Endothelial cell of umbilical vein (primary cell): Measurements from ENCODE around the gene MESD. TPM values are rescaled to one million over a fixed set of nuclear protein-coding genes. Genes with fewer than 3 reads are reported as not detected.

Source experiments
- BruUV-seq: library from RNA; stranded (reverse); fragments of 400-500 nt; replicated peaks from 2 replicates; lab custom pipeline; 2021; lab: Mats Ljungman, UMichigan
- CTCF ChIA-PET: fragments of 300-600, 350-600 bp; sonication (Branson Sonifier 250); formaldehyde crosslinking; loops from one replicate; lab custom pipeline; 2021; ENCODE audit warnings: antibody characterized with exemption, inconsistent platforms; lab: Charles Lee
- POLR2A ChIA-PET: fragments of 300-600, 350-600 bp; sonication (Branson Sonifier 250); formaldehyde crosslinking; loops from one replicate; lab custom pipeline; 2021; ENCODE audit warnings: antibody characterized with exemption, inconsistent platforms; lab: Charles Lee
- DNase-seq: peaks from one replicate; pipeline ENCODE4 v3.0.0-alpha.2; 2011; ENCODE audit warnings: low read depth, low spot score
- FAIRE-seq: peaks from 2 replicates; lab custom pipeline; 2011; peaks lifted over from hg19 to GRCh38; lab: Jason Lieb, UNC
- H2AFZ ChIP-seq: 2 replicates; pipeline ENCODE4 v1.6.0; 2012; ENCODE audit warnings: low read depth, low read length, control low read depth, inconsistent platforms
- H3K27ac ChIP-seq: 2 replicates; pipeline ENCODE4 v1.5.1; 2011; ENCODE audit warnings: low read depth, mild to moderate bottlenecking, control low read depth, low read length, moderate library complexity; ENCODE audit not compliant: insufficient read depth
- H3K27me3 ChIP-seq, 2 experiments: 2 replicates each; pipeline versions ENCODE4 v1.6.0 to v1.6.1; 2011; ENCODE audit warnings: low read length in 2 of 2, mixed read lengths in 1 of 2; ENCODE audit not compliant: control insufficient read depth in 2 of 2, insufficient read depth in 2 of 2
- H3K36me3 ChIP-seq, 2 experiments: 2 replicates in 1 of 2; 3 replicates in 1 of 2; pipeline ENCODE4 v1.5.1; 2011; ENCODE audit warnings: low read length in 2 of 2, mild to moderate bottlenecking in 1 of 2, moderate library complexity in 1 of 2; ENCODE audit not compliant: control insufficient read depth in 2 of 2, insufficient read depth in 2 of 2; ENCODE audit errors: extremely low read depth in 1 of 2
- H3K4me1 ChIP-seq: 3 replicates; pipeline ENCODE4 v1.5.1; 2011; ENCODE audit warnings: mild to moderate bottlenecking, low read length; ENCODE audit not compliant: control insufficient read depth, insufficient read depth; ENCODE audit errors: extremely low read depth
- H3K4me2 ChIP-seq: 2 replicates; pipeline ENCODE4 v1.6.1; 2011; ENCODE audit warnings: low read length, control low read depth, mixed read lengths; ENCODE audit not compliant: insufficient read depth
- H3K4me3 ChIP-seq, 3 experiments: fragments of 200-600 bp in 1 of 3; sonication (generic), shearing (Covaris generic) in 1 of 3; replicated peaks in 1 of 3; 2 replicates each; pipeline ENCODE4 v1.5.1; 2011 to 2016; ENCODE audit warnings: control low read depth in 3 of 3, low read length in 3 of 3, mild to moderate bottlenecking in 2 of 3, inconsistent platforms in 1 of 3, low read depth in 1 of 3, moderate library complexity in 1 of 3; ENCODE audit not compliant: insufficient read depth in 1 of 3
- H3K79me2 ChIP-seq: 2 replicates; pipeline ENCODE4 v1.6.0; 2012; ENCODE audit warnings: low read length, inconsistent platforms; ENCODE audit not compliant: control insufficient read depth, insufficient read depth
- H3K9ac ChIP-seq: replicated peaks from 2 replicates; pipeline ENCODE3; 2011; ENCODE audit warnings: low read length, control low read depth; ENCODE audit not compliant: insufficient read depth; ENCODE audit errors: extremely low read depth
- H3K9me1 ChIP-seq: replicated peaks from 3 replicates; pipeline ENCODE4 v1.6.0; 2011; ENCODE audit warnings: mild to moderate bottlenecking, low read length; ENCODE audit not compliant: control insufficient read depth, insufficient read depth; ENCODE audit errors: extremely low read depth
- H3K9me3 ChIP-seq: replicated peaks from 2 replicates; pipeline ENCODE4 v1.5.1; 2012; ENCODE audit warnings: low read length, inconsistent platforms; ENCODE audit not compliant: control insufficient read depth, insufficient read depth
- H4K20me1 ChIP-seq: replicated peaks from 2 replicates; pipeline ENCODE3; 2011; ENCODE audit warnings: mild to moderate bottlenecking, low read length; ENCODE audit not compliant: control insufficient read depth, insufficient read depth; ENCODE audit errors: extremely low read depth
- EZH2 ChIP-seq: IDR thresholded peaks from 2 replicates; pipeline ENCODE4 v1.6.1; 2012; ENCODE audit warnings: borderline replicate concordance, low read depth, mild to moderate bottlenecking, moderate library complexity, low read length, inconsistent platforms; ENCODE audit not compliant: severe bottlenecking
- FOS ChIP-seq: IDR thresholded peaks from 2 replicates; pipeline ENCODE4 v1.6.1; 2011; ENCODE audit warnings: mild to moderate bottlenecking, low read length, moderate library complexity, borderline replicate concordance; ENCODE audit not compliant: insufficient read depth
- GATA2 ChIP-seq: IDR thresholded peaks from 2 replicates; pipeline ENCODE4 v1.7.0; 2011; ENCODE audit warnings: low read depth, mild to moderate bottlenecking, moderate library complexity, mixed read lengths, low read length; ENCODE audit not compliant: insufficient read length, insufficient read depth
- JUN ChIP-seq: IDR thresholded peaks from 2 replicates; pipeline ENCODE4 v1.6.1; 2011; ENCODE audit warnings: borderline replicate concordance, low read depth; ENCODE audit not compliant: insufficient read length, insufficient read depth
- MYC ChIP-seq: IDR thresholded peaks from one replicate; pipeline ENCODE4 v1.6.1; 2011; ENCODE audit warnings: mild to moderate bottlenecking, low read depth, low read length
- POLR2A ChIP-seq: IDR thresholded peaks from 2 replicates; pipeline ENCODE4 v1.6.1; 2012; ENCODE audit warnings: low read depth, mild to moderate bottlenecking, control low read depth, low read length
- POLR2AphosphoS5 ChIP-seq: IDR thresholded peaks from 2 replicates; pipeline ENCODE4 v1.6.1; 2012; ENCODE audit warnings: low read depth, mild to moderate bottlenecking, control low read depth, low read length, moderate library complexity; ENCODE audit not compliant: insufficient read depth
- dilution Hi-C: fragments of 300-500 bp; cut with MboI; formaldehyde crosslinking; loops from one replicate; pipeline ENCODE4 v1.15.0; 2019; ENCODE audit warnings: low sequenced_read_pairs; ENCODE audit not compliant: extremely low pct_ligation_motif_present
- intact Hi-C: fragments of 100-400 bp; cut with micrococcal nuclease; formaldehyde crosslinking; loops from one replicate; pipeline ENCODE4 v1.10.0; 2022
- polyA plus RNA-seq, 4 experiments: library from polyadenylated mRNA; depleted of rRNA in 3 of 4; stranded (reverse) in 3 of 4; unstranded in 1 of 4; fragments of >200 nt; gene quantifications; 2 replicates each; pipeline versions ENCODE4 v1.2.1 to v1.2.3, GENCODE V29; 2011 to 2012; ENCODE audit warnings: missing spikeins in 1 of 4
- total RNA-seq: library from RNA; stranded (reverse); gene quantifications from 2 replicates; pipeline ENCODE4 v1.2.3, GENCODE V29; 2021
- TF ChIP-seq, protein P1 (sequence below): IDR thresholded peaks from 2 replicates; pipeline ENCODE4 v1.6.1; 2011; ENCODE audit not compliant: insufficient read depth, insufficient read length
- TF ChIP-seq, protein P2 (sequence below), 2 donors: IDR thresholded peaks; 1 replicate in 1 of 2; 2 replicates in 1 of 2; pipeline ENCODE4 v1.5.1; 2011; ENCODE audit warnings: low read length in 2 of 2, mild to moderate bottlenecking in 2 of 2, moderate library complexity in 2 of 2, control low read depth in 1 of 2, inconsistent platforms in 1 of 2, low read depth in 1 of 2; ENCODE audit not compliant: insufficient read depth in 1 of 2; ENCODE audit errors: extremely low read depth in 1 of 2

The MESD gene
- total and polyA plus RNA-seq, 2 donors (not counting 3 experiments of a cell fraction or from before 2014, with no cell fraction given) = 12.8 to 30.5 TPM

DNA sequence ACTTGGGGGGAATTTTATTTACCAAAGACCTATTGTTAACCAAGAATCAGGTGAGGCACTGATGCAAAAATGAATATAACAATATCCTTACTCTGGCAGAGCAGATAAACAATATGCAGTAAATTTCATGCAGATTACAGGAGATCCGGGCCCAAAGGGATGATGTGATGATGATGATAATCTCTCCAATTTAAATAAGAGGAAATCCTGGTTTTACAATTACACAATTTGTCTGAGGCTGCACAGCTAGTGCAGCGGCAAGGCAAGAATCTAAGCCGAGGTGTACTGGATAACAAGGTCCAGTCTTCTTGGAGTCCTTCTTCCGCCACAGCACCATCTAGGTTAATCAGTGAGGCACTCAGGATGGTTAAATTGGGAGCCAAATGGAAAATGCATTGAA lies 2.4 kb upstream of the MESD start:
- Histone ChIP-seq H3K9me1 (no peaks in the 10 kb centered on the region), H3K9me3 (no peaks in the 10 kb centered on the region), H3K9ac (no peak overlapping the region), H3K27me3 (no peaks in the 10 kb centered on the region), H2AFZ (no peak overlapping the region), H3K4me3 (no peak overlapping the region), H3K4me2 (no peak overlapping the region), H3K36me3 (no peaks in the 10 kb centered on the region), H3K4me1 (peaks cover 18% of the 10 kb centered on the region), H4K20me1 (no peaks in the 10 kb centered on the region), H3K79me2 (peaks cover 24% of the 10 kb centered on the region), H3K27ac (no peak overlapping the region)
- ChIA-PET CTCF (interaction anchor here (1.0 to 3.4 kb wide), 6 partner anchors 11 to 274 kb away, joined by 3 to 37 read pairs (median 4); no protein-coding TSS in a partner anchor), POLR2A (interaction anchor here (2.6 kb wide), 1 partner anchor 9 kb away, joined by 16 read pairs; the partner anchor contains the start of gene TLNRD1)
- FAIRE-seq = no peak
- TF ChIP-seq EZH2 (no peak), POLR2AphosphoS5 (no peak), POLR2A (no peak), MYC (no peak), FOS (no peak), GATA2 (no peak), JUN (no peak)
- TF ChIP-seq, protein P1, sequence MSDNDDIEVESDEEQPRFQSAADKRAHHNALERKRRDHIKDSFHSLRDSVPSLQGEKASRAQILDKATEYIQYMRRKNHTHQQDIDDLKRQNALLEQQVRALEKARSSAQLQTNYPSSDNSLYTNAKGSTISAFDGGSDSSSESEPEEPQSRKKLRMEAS = no peak
- TF ChIP-seq, protein P2, sequence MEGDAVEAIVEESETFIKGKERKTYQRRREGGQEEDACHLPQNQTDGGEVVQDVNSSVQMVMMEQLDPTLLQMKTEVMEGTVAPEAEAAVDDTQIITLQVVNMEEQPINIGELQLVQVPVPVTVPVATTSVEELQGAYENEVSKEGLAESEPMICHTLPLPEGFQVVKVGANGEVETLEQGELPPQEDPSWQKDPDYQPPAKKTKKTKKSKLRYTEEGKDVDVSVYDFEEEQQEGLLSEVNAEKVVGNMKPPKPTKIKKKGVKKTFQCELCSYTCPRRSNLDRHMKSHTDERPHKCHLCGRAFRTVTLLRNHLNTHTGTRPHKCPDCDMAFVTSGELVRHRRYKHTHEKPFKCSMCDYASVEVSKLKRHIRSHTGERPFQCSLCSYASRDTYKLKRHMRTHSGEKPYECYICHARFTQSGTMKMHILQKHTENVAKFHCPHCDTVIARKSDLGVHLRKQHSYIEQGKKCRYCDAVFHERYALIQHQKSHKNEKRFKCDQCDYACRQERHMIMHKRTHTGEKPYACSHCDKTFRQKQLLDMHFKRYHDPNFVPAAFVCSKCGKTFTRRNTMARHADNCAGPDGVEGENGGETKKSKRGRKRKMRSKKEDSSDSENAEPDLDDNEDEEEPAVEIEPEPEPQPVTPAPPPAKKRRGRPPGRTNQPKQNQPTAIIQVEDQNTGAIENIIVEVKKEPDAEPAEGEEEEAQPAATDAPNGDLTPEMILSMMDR (IDR thresholded peaks at IDR 0.05; ENCODE audit: extremely low read depth in 1 of 2, insufficient read depth in 1 of 2, low read depth in 1 of 2, low read length in 2 of 2) = no peak
- dilution Hi-C loops (no loop called here), intact Hi-C loops (loop anchor here (10.0 kb wide), 1 partner anchor 1153 kb away; no protein-coding TSS in a partner anchor)
- DNase-seq = no peak
- BruUV-seq = no TSS peak
